OCI-LY1 (cell line): Measurements from ENCODE around the gene B4GALT6.

Experiments used
- H2AFZ ChIP-seq: fragments of 200-600 bp; sonication (generic), shearing (Covaris generic); 2 replicates; pipeline ENCODE4 v1.6.0; 2014; ENCODE audit warnings: antibody characterized with exemption, mild to moderate bottlenecking, low read length
- H3F3A ChIP-seq: fragments of 200-600 bp; sonication (generic), shearing (Covaris generic); 2 replicates; pipeline ENCODE4 v1.6.0; 2014; ENCODE audit warnings: mild to moderate bottlenecking, antibody characterized with exemption, low read length, moderate library complexity; ENCODE audit not compliant: insufficient read depth
- H3K27ac ChIP-seq: fragments of 200-600 bp; sonication (generic); 2 replicates; pipeline ENCODE4 v1.5.1; 2014; ENCODE audit warnings: low read length, mixed run types, mild to moderate bottlenecking, low read depth; ENCODE audit not compliant: poor library complexity, severe bottlenecking
- H3K27me3 ChIP-seq: fragments of 200-600 bp; sonication (generic); 2 replicates; pipeline ENCODE4 v1.6.0; 2014; ENCODE audit warnings: antibody characterized with exemption, mild to moderate bottlenecking, low read length, moderate library complexity; ENCODE audit not compliant: insufficient read depth
- H3K36me3 ChIP-seq: fragments of 200-600 bp; sonication (generic); 2 replicates; pipeline ENCODE4 v1.6.1; 2014; ENCODE audit warnings: mild to moderate bottlenecking, antibody characterized with exemption, low read length, moderate library complexity, mixed read lengths; ENCODE audit not compliant: insufficient read depth
- H3K4me1 ChIP-seq: fragments of 200-600 bp; sonication (generic); 2 replicates; pipeline ENCODE4 v1.5.1; 2014; ENCODE audit warnings: mild to moderate bottlenecking, low read length, moderate library complexity; ENCODE audit not compliant: insufficient read depth, severe bottlenecking
- H3K4me2 ChIP-seq: fragments of 200-600 bp; sonication (generic), shearing (Covaris generic); 2 replicates; pipeline ENCODE4 v1.6.1; 2014; ENCODE audit warnings: low read length
- H3K4me3 ChIP-seq: fragments of 200-600 bp; sonication (generic); 2 replicates; pipeline ENCODE4 v1.5.1; 2014; ENCODE audit warnings: low read length, low read depth, mild to moderate bottlenecking, mixed read lengths; ENCODE audit not compliant: poor library complexity, severe bottlenecking
- H3K79me2 ChIP-seq: fragments of 200-600 bp; shearing (Covaris generic); 2 replicates; pipeline ENCODE4 v1.6.1; 2016; ENCODE audit warnings: mixed run types, low read length, mixed read lengths; ENCODE audit not compliant: insufficient read depth
- H3K9ac ChIP-seq: fragments of 200-600 bp; sonication (generic), shearing (Covaris generic); 2 replicates; pipeline ENCODE4 v1.6.1; 2014; ENCODE audit warnings: mild to moderate bottlenecking, low read length, mixed read lengths
- H3K9me2 ChIP-seq: fragments of 200-600 bp; sonication (generic), shearing (Covaris generic); 2 replicates; pipeline ENCODE4 v1.6.1; 2014; ENCODE audit warnings: low read depth, mild to moderate bottlenecking, low read length, mixed read lengths
- H3K9me3 ChIP-seq: fragments of 200-600 bp; shearing (Covaris generic); 2 replicates; pipeline ENCODE4 v1.6.1; 2014; ENCODE audit warnings: low read length, mixed read lengths
- H4K20me1 ChIP-seq: fragments of 200-600 bp; sonication (generic), shearing (Covaris generic); 2 replicates; pipeline ENCODE4 v1.6.0; 2016; ENCODE audit warnings: mild to moderate bottlenecking, low read length; ENCODE audit not compliant: insufficient read depth
- EZH2 ChIP-seq: fragments of 200-600 bp; sonication (generic), shearing (Covaris generic); IDR thresholded peaks from 2 replicates; pipeline ENCODE4 v1.8.0; 2017; ENCODE audit warnings: borderline replicate concordance, mixed run types, mild to moderate bottlenecking, antibody characterized with exemption, low read length, moderate library complexity, mixed read lengths
- TF ChIP-seq, protein P1 (sequence below): fragments of 200-600 bp; sonication (generic), shearing (Covaris generic); IDR thresholded peaks from 2 replicates; pipeline ENCODE4 v1.5.1; 2017; ENCODE audit warnings: mild to moderate bottlenecking, antibody characterized with exemption, low read length, moderate library complexity, mixed read lengths

Gene B4GALT6

DNA sequence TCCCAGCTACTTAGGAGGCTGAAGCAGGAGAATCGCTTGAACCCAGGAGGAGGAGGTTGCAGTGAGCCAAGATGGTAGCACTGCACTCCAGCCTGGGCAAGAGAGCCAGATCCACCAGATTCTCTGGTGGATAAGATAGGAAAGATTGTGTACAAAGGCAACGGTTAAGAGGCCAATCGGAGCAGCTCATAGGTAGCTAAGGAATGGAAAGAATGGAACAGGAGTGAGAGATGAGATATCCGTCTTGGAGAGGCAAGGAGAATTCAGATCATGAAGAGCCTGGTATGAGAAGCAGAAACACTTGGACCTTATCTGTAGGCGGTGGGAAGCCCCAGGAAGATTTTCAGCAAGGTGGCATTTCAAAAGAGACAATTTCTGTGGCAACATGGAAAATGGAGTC is 65.6 kb downstream of the B4GALT6 start:
- no peaks in the 10 kb centered on the region for H4K20me1 ChIP-seq
- H3K4me2 ChIP-seq: no peak overlapping the region
- TF ChIP-seq, protein P1, sequence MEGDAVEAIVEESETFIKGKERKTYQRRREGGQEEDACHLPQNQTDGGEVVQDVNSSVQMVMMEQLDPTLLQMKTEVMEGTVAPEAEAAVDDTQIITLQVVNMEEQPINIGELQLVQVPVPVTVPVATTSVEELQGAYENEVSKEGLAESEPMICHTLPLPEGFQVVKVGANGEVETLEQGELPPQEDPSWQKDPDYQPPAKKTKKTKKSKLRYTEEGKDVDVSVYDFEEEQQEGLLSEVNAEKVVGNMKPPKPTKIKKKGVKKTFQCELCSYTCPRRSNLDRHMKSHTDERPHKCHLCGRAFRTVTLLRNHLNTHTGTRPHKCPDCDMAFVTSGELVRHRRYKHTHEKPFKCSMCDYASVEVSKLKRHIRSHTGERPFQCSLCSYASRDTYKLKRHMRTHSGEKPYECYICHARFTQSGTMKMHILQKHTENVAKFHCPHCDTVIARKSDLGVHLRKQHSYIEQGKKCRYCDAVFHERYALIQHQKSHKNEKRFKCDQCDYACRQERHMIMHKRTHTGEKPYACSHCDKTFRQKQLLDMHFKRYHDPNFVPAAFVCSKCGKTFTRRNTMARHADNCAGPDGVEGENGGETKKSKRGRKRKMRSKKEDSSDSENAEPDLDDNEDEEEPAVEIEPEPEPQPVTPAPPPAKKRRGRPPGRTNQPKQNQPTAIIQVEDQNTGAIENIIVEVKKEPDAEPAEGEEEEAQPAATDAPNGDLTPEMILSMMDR: no peak
- no peak for TF ChIP-seq EZH2

DNA sequence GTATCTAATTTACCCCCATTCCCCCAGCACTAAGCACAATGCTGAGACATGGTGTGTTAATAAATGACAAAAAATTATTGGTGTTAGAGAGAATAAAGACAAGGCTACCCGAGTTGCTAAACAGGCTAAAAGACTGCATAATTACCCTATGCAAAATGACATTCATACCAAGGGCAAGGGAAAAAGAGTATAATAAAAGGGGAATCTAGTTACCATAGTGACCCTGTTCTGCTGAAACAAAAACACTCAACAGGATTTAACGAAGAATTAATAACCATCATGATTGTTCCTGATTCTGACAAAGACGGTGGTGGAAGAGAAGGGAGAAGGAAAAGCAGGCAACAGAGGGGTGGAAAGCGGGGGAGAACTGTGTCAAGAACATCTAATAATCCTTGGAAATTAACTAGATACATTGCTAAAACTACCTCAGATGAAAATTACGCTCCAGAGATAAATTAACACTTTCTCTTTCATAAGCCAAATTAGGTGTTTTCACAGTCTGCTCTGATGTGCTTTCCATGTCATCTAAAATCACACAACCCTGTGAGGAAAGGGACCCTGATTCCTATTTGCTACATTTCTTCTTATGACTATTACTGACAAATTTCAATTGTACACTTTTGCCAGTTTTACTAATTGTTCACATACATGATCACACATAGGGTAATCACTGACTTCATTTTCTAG is 67.2 kb downstream of the B4GALT6 start:
- Histone ChIP-seq H3K4me2 (no peak overlapping the region), H4K20me1 (no peaks in the 10 kb centered on the region), H3F3A (no peaks in the 10 kb centered on the region), H3K79me2 (no peaks in the 10 kb centered on the region), H2AFZ (no peak overlapping the region), H3K9me3 (no peaks in the 10 kb centered on the region), H3K4me3 (no peak overlapping the region), H3K4me1 (no peaks in the 10 kb centered on the region), H3K27ac (no peak overlapping the region), H3K36me3 (no peaks in the 10 kb centered on the region), H3K9me2 (no peaks in the 10 kb centered on the region), H3K27me3 (no peaks in the 10 kb centered on the region), H3K9ac (no peak overlapping the region)
- TF ChIP-seq EZH2: no peak
- TF ChIP-seq, protein P1: no peak

More for the DNA sequence above, 65.6 kb downstream of the B4GALT6 start:
- H3K9ac ChIP-seq: no peak overlapping the region
- H3F3A ChIP-seq: no peaks in the 10 kb centered on the region
- H3K4me1 ChIP-seq: no peaks in the 10 kb centered on the region
- no peak overlapping the region for H3K4me3 ChIP-seq
- H3K9me2 ChIP-seq: no peaks in the 10 kb centered on the region
- H3K9me3 ChIP-seq: no peaks in the 10 kb centered on the region
- no peaks in the 10 kb centered on the region for H3K79me2 ChIP-seq
- H3K36me3 ChIP-seq: no peaks in the 10 kb centered on the region
- no peak overlapping the region for H2AFZ ChIP-seq
- H3K27ac ChIP-seq: no peak overlapping the region
- H3K27me3 ChIP-seq: no peaks in the 10 kb centered on the region

DNA sequence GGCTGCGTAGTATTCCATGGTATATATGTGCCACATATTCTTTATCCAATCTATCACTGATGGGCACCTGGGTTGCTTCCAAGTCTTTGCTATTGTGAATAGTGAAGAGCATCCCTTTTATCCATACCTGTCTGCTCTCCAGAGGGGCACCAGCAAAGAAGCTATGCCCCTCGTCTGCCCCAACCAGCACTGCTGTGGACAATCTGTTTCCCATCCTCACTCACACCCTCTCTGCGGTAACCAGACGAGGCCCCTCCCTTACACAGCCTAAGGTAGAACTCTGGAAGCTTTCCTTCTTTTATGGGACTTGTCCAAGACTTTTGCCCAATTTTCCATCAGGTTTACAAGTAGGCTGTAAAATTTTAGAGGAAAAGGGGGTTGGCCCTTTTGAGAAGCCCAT is 67.8 kb downstream of the B4GALT6 start:
- TF ChIP-seq, protein P1: no peak
- no peak for TF ChIP-seq EZH2
- Histone ChIP-seq H4K20me1 (no peaks in the 10 kb centered on the region), H3K27ac (no peak overlapping the region)

More for the DNA sequence above, 67.8 kb downstream of the B4GALT6 start:
- Histone ChIP-seq H3K9me2 (no peaks in the 10 kb centered on the region), H3K4me1 (no peaks in the 10 kb centered on the region), H3K4me3 (no peak overlapping the region), H2AFZ (no peak overlapping the region), H3K27me3 (no peaks in the 10 kb centered on the region), H3K9me3 (no peaks in the 10 kb centered on the region), H3F3A (no peaks in the 10 kb centered on the region), H3K4me2 (no peak overlapping the region), H3K36me3 (no peaks in the 10 kb centered on the region), H3K79me2 (no peaks in the 10 kb centered on the region), H3K9ac (no peak overlapping the region)
